ENCODE measurements around the gene RNF123. TPM values are rescaled to one million over a fixed set of nuclear protein-coding genes. Genes with fewer than 3 reads are reported as not detected.

Gene RNF123
- total RNA-seq, 1 experiment from 2014 or later, result 71.9 TPM

GRCh38 chr3:49642708-49643145 is 46.6 kb upstream of the RNF123 start:
- ChIA-PET CTCF (no interaction called here), POLR2A (no interaction called here), RAD21 (ENCODE audit: low non-redundant PET in 1 of 2, low total read pairs in 2 of 2, uncharacterized antibody in 2 of 2, unreplicated experiment in 2 of 2) (no interaction called here)
- H2AFZ ChIP-seq (ENCODE audit: low read depth, low read length, poor library complexity, severe bottlenecking), result no peak overlapping the region
- TF ChIP-seq YY1 (IDR thresholded peaks at IDR 0.05; ENCODE audit: extremely low read depth, insufficient replicate concordance, low read depth, low read length) (no peak), EZH2 (IDR thresholded peaks at IDR 0.05) (no peak), TCF7L2 (IDR thresholded peaks at IDR 0.05; ENCODE audit: borderline replicate concordance, extremely low read depth, insufficient read depth, insufficient read length) (no peak), CBX3 (IDR thresholded peaks at IDR 0.05; ENCODE audit: low read depth) (no peak), ZNF274 (IDR thresholded peaks at IDR 0.05; ENCODE audit: low read depth, low read length) (no peak), ZFX (IDR thresholded peaks at IDR 0.05) (no peak), EZH2phosphoT487 (IDR thresholded peaks at IDR 0.05; ENCODE audit: borderline replicate concordance) (no peak), EGR1 (IDR thresholded peaks at IDR 0.05; ENCODE audit: low read depth) (no peak), POLR2A (IDR thresholded peaks at IDR 0.05; ENCODE audit: borderline replicate concordance, extremely low read depth, insufficient read depth, insufficient read length) (no peak), CTCF (IDR thresholded peaks at IDR 0.05 in 2 of 3, conservative IDR thresholded peaks at IDR 0.05 in 1 of 3; ENCODE audit: borderline replicate concordance in 1 of 3, insufficient read depth in 1 of 3, low read depth in 2 of 3, low read length in 2 of 3) (no peak), REST (IDR thresholded peaks at IDR 0.05; ENCODE audit: low read depth) (no peak), SRF (IDR thresholded peaks at IDR 0.05; ENCODE audit: low read depth) (no peak)
- H3K9ac ChIP-seq (ENCODE audit: low read length), result no peak overlapping the region
- H3K4me1 ChIP-seq (ENCODE audit: control insufficient read depth in 1 of 2, insufficient read depth in 2 of 2, low read length in 2 of 2), result peaks cover 13 to 22% of the 10 kb centered on the region in 2 experiments
- ATAC-seq (no peak), DNase-seq (ENCODE audit: low read depth, low spot score) (no peak)
- H3K27me3 ChIP-seq (ENCODE audit: insufficient read depth, low read length), result no peaks in the 10 kb centered on the region
- intact Hi-C loops (cut with micrococcal nuclease), result no loop called here
- no peak overlapping the region for H3K27ac ChIP-seq (ENCODE audit: low read depth, low read length)
- H3K9me2 ChIP-seq (ENCODE audit: insufficient read depth), result no peaks in the 10 kb centered on the region
- no peaks in the 10 kb centered on the region for H3K79me2 ChIP-seq (ENCODE audit: insufficient read depth, low read length)
- no peak overlapping the region for H3K4me3 ChIP-seq (replicated peaks in 1 of 2; ENCODE audit: low read depth in 1 of 2, low read length in 2 of 2)
- no peaks in the 10 kb centered on the region for H3K36me3 ChIP-seq (ENCODE audit: control insufficient read depth in 1 of 2, insufficient read depth in 2 of 2, low read length in 2 of 2)
- no peak overlapping the region for H3K4me2 ChIP-seq (ENCODE audit: low read length)
- no TSS peak for BruUV-seq (replicated peaks)
- H4K20me1 ChIP-seq (ENCODE audit: insufficient read depth), result no peaks in the 10 kb centered on the region
- H3K9me3 ChIP-seq (ENCODE audit: control insufficient read depth in 1 of 2, insufficient read depth in 1 of 2, low read depth in 1 of 2, low read length in 2 of 2), result no peaks in the 10 kb centered on the region

All from HCT116 (cell line).